ENCODE measurements around the gene FUBP3.

FUBP3 gene

GRCh38 chr9:130687615-130688014 lies 108.2 kb downstream of the FUBP3 start:
- DNase-seq: no peak
